B cell (primary cell): ENCODE measurements around the gene MLXIP. TPM values are rescaled to one million over a fixed set of nuclear protein-coding genes. Genes with fewer than 3 reads are reported as not detected.

ENCODE experiments used
- ATAC-seq: fragments of 200-7000 bp; cut with Tn5 transposase; one replicate; pipeline ENCODE4 v1.10.0; 2021; ENCODE audit warnings: low read depth, mild to moderate bottlenecking, moderate number of reproducible peaks, moderate library complexity
- CTCF ChIA-PET: fragments of 350-600 bp; sonication (Branson Sonifier 250); formaldehyde crosslinking; loops from one replicate; lab custom pipeline; 2021; ENCODE audit warnings: antibody characterized with exemption, inconsistent platforms; lab: Charles Lee
- POLR2A ChIA-PET: fragments of 350-600 bp; sonication (Branson Sonifier 250); formaldehyde crosslinking; loops from one replicate; lab custom pipeline; 2021; ENCODE audit warnings: antibody characterized with exemption; lab: Charles Lee
- DNase-seq: peaks from one replicate; pipeline ENCODE4 v3.0.0; 2013
- H2AFZ ChIP-seq: 2 replicates; pipeline ENCODE4 v1.6.1; 2012; ENCODE audit warnings: mild to moderate bottlenecking, low read depth, low read length; ENCODE audit not compliant: insufficient read depth, poor library complexity, severe bottlenecking
- H3K27ac ChIP-seq, 2 donors: 1 replicate in 1 of 2; 2 replicates in 1 of 2; pipeline ENCODE4 v1.5.1; 2012 to 2013; ENCODE audit warnings: low read length in 2 of 2, mild to moderate bottlenecking in 2 of 2, moderate library complexity in 1 of 2
- H3K27me3 ChIP-seq, 4 experiments: fragments of 200-600 bp in 1 of 4; sonication (generic) in 1 of 4; replicated peaks in 1 of 4; 1 replicate in 2 of 4; 2 replicates in 2 of 4; pipeline versions ENCODE4 v1.6.1 to v1.7.0; 2013 to 2016; ENCODE audit warnings: low read length in 3 of 4, mild to moderate bottlenecking in 2 of 4, mixed read lengths in 1 of 4, moderate library complexity in 1 of 4; ENCODE audit not compliant: insufficient read depth in 4 of 4, control insufficient read depth in 3 of 4; ENCODE audit errors: control extremely low read depth in 1 of 4
- H3K36me3 ChIP-seq, 2 experiments: replicated peaks in 1 of 2; 1 replicate in 1 of 2; 2 replicates in 1 of 2; pipeline versions ENCODE4 v1.6.1 to v1.7.1; 2013; ENCODE audit warnings: low read length in 1 of 2; ENCODE audit not compliant: insufficient read depth in 2 of 2, control insufficient read depth in 1 of 2; ENCODE audit errors: control extremely low read depth in 1 of 2, extremely low read depth in 1 of 2
- H3K4me1 ChIP-seq, 2 donors: fragments of 200-600 bp in 1 of 2; sonication (generic) in 1 of 2; 1 replicate in 1 of 2; 2 replicates in 1 of 2; pipeline versions ENCODE4 v1.5.1 to v1.6.1; 2013 to 2017; ENCODE audit warnings: low read length in 2 of 2; ENCODE audit not compliant: control insufficient read depth in 2 of 2, insufficient read depth in 2 of 2
- H3K4me2 ChIP-seq: replicated peaks from 2 replicates; pipeline ENCODE3; 2012; ENCODE audit warnings: mild to moderate bottlenecking, low read depth, low read length; ENCODE audit not compliant: poor library complexity, severe bottlenecking
- H3K4me3 ChIP-seq, 5 experiments: fragments of 200-600 bp in 1 of 5; sonication (generic) in 1 of 5; 1 replicate in 3 of 5; 2 replicates in 2 of 5; pipeline versions ENCODE4 v1.5.1 to v1.7.0; 2011 to 2016; ENCODE audit warnings: low read length in 4 of 5, mild to moderate bottlenecking in 4 of 5, low read depth in 2 of 5, control low read depth in 1 of 5, moderate library complexity in 1 of 5; ENCODE audit not compliant: insufficient read depth in 1 of 5; ENCODE audit errors: control extremely low read depth in 1 of 5, extremely low read depth in 1 of 5
- H3K79me2 ChIP-seq: fragments of 200-600 bp; sonication (generic); one replicate; pipeline ENCODE4 v1.6.0; 2016; ENCODE audit warnings: low read length; ENCODE audit not compliant: control insufficient read depth, insufficient read depth
- H3K9ac ChIP-seq: fragments of 200-600 bp; sonication (generic); 2 replicates; pipeline ENCODE4 v1.6.1; 2017; ENCODE audit warnings: mild to moderate bottlenecking, low read length, moderate library complexity
- H3K9me3 ChIP-seq, 3 donors: one replicate each; pipeline versions ENCODE4 v1.6.1 to v1.7.1; 2013; ENCODE audit warnings: low read length in 2 of 3; ENCODE audit not compliant: control insufficient read depth in 2 of 3, insufficient read depth in 1 of 3; ENCODE audit errors: control extremely low read depth in 1 of 3
- H4K20me1 ChIP-seq: 2 replicates; pipeline ENCODE4 v1.6.0; 2012; ENCODE audit warnings: mild to moderate bottlenecking, low read length; ENCODE audit not compliant: insufficient read depth, control insufficient read depth, poor library complexity, severe bottlenecking
- H3K27ac Mint-ChIP-seq: one replicate; pipeline ENCODE4 v1.8.0; 2021; ENCODE audit warnings: mixed read lengths
- H3K27me3 Mint-ChIP-seq: one replicate; pipeline ENCODE4 v1.8.0; 2021; ENCODE audit warnings: mixed read lengths
- H3K4me1 Mint-ChIP-seq: one replicate; pipeline ENCODE4 v1.8.0; 2021; ENCODE audit warnings: mixed read lengths
- H3K4me3 Mint-ChIP-seq: one replicate; pipeline ENCODE4 v1.8.0; 2021; ENCODE audit warnings: mixed read lengths
- H3K9me3 Mint-ChIP-seq: one replicate; pipeline ENCODE4 v1.8.0; 2022; ENCODE audit warnings: mixed read lengths; ENCODE audit not compliant: insufficient read depth
- CTCF ChIP-seq: fragments of 200-600 bp; IDR thresholded peaks from one replicate; pipeline ENCODE4 v1.8.0; 2022; ENCODE audit warnings: antibody characterized with exemption, mild to moderate bottlenecking
- EZH2 ChIP-seq: IDR thresholded peaks from 2 replicates; pipeline ENCODE4 v1.6.1; 2012; ENCODE audit warnings: borderline replicate concordance, low read depth, mild to moderate bottlenecking, moderate library complexity, low read length; ENCODE audit not compliant: insufficient read depth, poor library complexity, severe bottlenecking
- WGBS: methylation state at CpG from one replicate; pipeline ENCODE4 v1.1.5; 2013; ENCODE audit warnings: missing lambda C conversion rate; ENCODE audit not compliant: insufficient coverage; 5-methylcytosine and 5-hydroxymethylcytosine counted together
- intact Hi-C: fragments of 100-400 bp; cut with micrococcal nuclease; formaldehyde crosslinking; loops from one replicate; pipeline ENCODE4 v1.10.0; 2022
- polyA plus RNA-seq: library from polyadenylated mRNA; depleted of rRNA; stranded (reverse); fragments of >200 nt; gene quantifications from 2 replicates; pipeline ENCODE4 v1.2.3, GENCODE V29; 2012
- total RNA-seq, 2 donors: library from RNA; stranded (reverse); fragments of 120-200 nt in 1 of 2; gene quantifications; 1 replicate in 1 of 2; 2 replicates in 1 of 2; pipeline versions ENCODE4 v1.2.3 to v1.2.4, GENCODE V29; 2013 to 2022

The MLXIP gene
- total and polyA plus RNA-seq, 2 donors (not counting 1 experiment from before 2014, with no cell fraction given) = 28.1 to 91.2 TPM

- Histone ChIP-seq H3K79me2 (peaks cover 93% of the 10 kb centered on the region), H3K4me3 (no peak overlapping the region), H2AFZ (no peak overlapping the region), H4K20me1 (peaks cover 51% of the 10 kb centered on the region), H3K27ac (no peak overlapping the region), H3K9me3 (no peaks in the 10 kb centered on the region), H3K36me3 (peaks cover 0 to 18% of the 10 kb centered on the region in 2 experiments), H3K27me3 (no peaks in the 10 kb centered on the region), H3K4me1 (peaks cover 26 to 43% of the 10 kb centered on the region in 2 donors), H3K4me2 (no peak overlapping the region), H3K9ac (no peak overlapping the region)
- WGBS = 100% methylated on average over 3 of the region's 9 CpGs
- H3K27ac Mint-ChIP-seq = no peak overlapping the region
- DNase-seq (no peak), ATAC-seq (no peak)
- CTCF ChIA-PET = interaction anchor here (1.2 to 2.2 kb wide), 7 partner anchors 10 to 170 kb away, joined by 3 to 18 read pairs (median 5); partner anchors contain the start of gene CFAP251
- intact Hi-C loops = no loop called here
- no peaks in the 10 kb centered on the region for H3K27me3 Mint-ChIP-seq
- POLR2A ChIA-PET = interaction anchor here (0.6 kb wide), 1 partner anchor 101 kb away, joined by 6 read pairs; no protein-coding TSS in a partner anchor
- no peak for TF ChIP-seq EZH2
- TF ChIP-seq CTCF = no peak
- H3K9me3 Mint-ChIP-seq = no peaks in the 10 kb centered on the region
- peaks cover 65% of the 10 kb centered on the region for H3K4me1 Mint-ChIP-seq
- H3K4me3 Mint-ChIP-seq = no peak overlapping the region
Measured at GRCh38 chr12:122088179-122088810, 9.7 kb downstream of the MLXIP start.

- ChIA-PET POLR2A (interaction anchor here (0.6 kb wide), 1 partner anchor 102 kb away, joined by 6 read pairs; no protein-coding TSS in a partner anchor), CTCF (interaction anchor here (0.7 to 2.2 kb wide), 8 partner anchors 9 to 171 kb away, joined by 3 to 18 read pairs (median 4); partner anchors contain the start of gene CFAP251)
- Histone ChIP-seq H3K27ac (no peak overlapping the region), H3K79me2 (peaks cover 94% of the 10 kb centered on the region), H4K20me1 (peaks cover 55% of the 10 kb centered on the region), H2AFZ (no peak overlapping the region), H3K27me3 (no peaks in the 10 kb centered on the region), H3K4me1 (peaks cover 26 to 38% of the 10 kb centered on the region in 2 donors), H3K9me3 (no peaks in the 10 kb centered on the region), H3K4me2 (no peak overlapping the region), H3K4me3 (no peak overlapping the region), H3K36me3 (peaks cover 0 to 13% of the 10 kb centered on the region in 2 experiments), H3K9ac (no peak overlapping the region)
- ATAC-seq (no peak), DNase-seq (no peak)
- Mint-ChIP-seq H3K27ac (peak overlapping the region; percentile 63), H3K4me3 (no peak overlapping the region), H3K4me1 (peaks cover 58% of the 10 kb centered on the region), H3K27me3 (no peaks in the 10 kb centered on the region), H3K9me3 (no peaks in the 10 kb centered on the region)
- TF ChIP-seq EZH2 (no peak), CTCF (no peak)
- WGBS = no CpG with 5 or more reads among the region's 2 CpGs
- intact Hi-C loops = no loop called here
Measured at GRCh38 chr12:122089077-122089476, 10.5 kb downstream of the MLXIP start.
